HEK293T (cell line): ENCODE measurements around the gene LIN28B.
"Not testable (repeated sequence)": the region's sequence is repeated elsewhere in the genome, so short reads cannot be mapped to it uniquely, and the experiment has no call there.

Experiments used
- CTCF ChIA-PET: fragments of 350-600 bp; formaldehyde crosslinking; extraction: SDS; loops from one replicate; lab custom pipeline; 2021; ENCODE audit warnings: antibody characterized with exemption, inconsistent platforms; lab: Yijun Ruan, JAX
- POLR2A ChIA-PET: fragments of 350-600 bp; formaldehyde crosslinking; extraction: SDS; loops from one replicate; lab custom pipeline; 2020; ENCODE audit warnings: antibody characterized with exemption, inconsistent platforms; lab: Yijun Ruan, JAX
- DNase-seq: peaks from one replicate; pipeline ENCODE4 v3.0.0; 2012; ENCODE audit warnings: mixed read lengths; ENCODE audit errors: extremely low spot score
- ARNT ChIP-seq: fragments of 450-650 bp; IDR thresholded peaks from 2 replicates; pipeline ENCODE4 v1.6.1; 2017; ENCODE audit warnings: mild to moderate bottlenecking
- BHLHE40 ChIP-seq: fragments of 450-650 bp; IDR thresholded peaks from 2 replicates; pipeline ENCODE4 v1.6.1; 2016; ENCODE audit warnings: mild to moderate bottlenecking, moderate library complexity, borderline replicate concordance
- CTBP1 ChIP-seq: fragments of 450-650 bp; IDR thresholded peaks from 2 replicates; pipeline ENCODE4 v1.6.1; 2016; ENCODE audit warnings: borderline replicate concordance
- ELF4 ChIP-seq: fragments of 450-650 bp; IDR thresholded peaks from 2 replicates; pipeline ENCODE4 v1.6.1; 2017; ENCODE audit warnings: antibody characterized with exemption
- FOXA1 ChIP-seq: fragments of 450-650 bp; IDR thresholded peaks from 2 replicates; pipeline ENCODE4 v1.6.1; 2016; ENCODE audit warnings: mild to moderate bottlenecking
- FOXK2 ChIP-seq: fragments of 450-650 bp; IDR thresholded peaks from 2 replicates; pipeline ENCODE4 v1.6.1; 2016; ENCODE audit warnings: mild to moderate bottlenecking
- FOXM1 ChIP-seq: fragments of 450-650 bp; IDR thresholded peaks from 2 replicates; pipeline ENCODE4 v1.6.1; 2017; ENCODE audit warnings: mild to moderate bottlenecking, borderline replicate concordance
- HDGF ChIP-seq: fragments of 450-650 bp; IDR thresholded peaks from 2 replicates; pipeline ENCODE4 v1.6.1; 2017; ENCODE audit warnings: antibody characterized with exemption, borderline replicate concordance
- L3MBTL2 ChIP-seq: fragments of 450-650 bp; conservative IDR thresholded peaks from 2 replicates; pipeline ENCODE4 v1.6.1; 2016; ENCODE audit warnings: mild to moderate bottlenecking
- LEF1 ChIP-seq: fragments of 450-650 bp; IDR thresholded peaks from 2 replicates; pipeline ENCODE4 v1.6.1; 2017; ENCODE audit warnings: mild to moderate bottlenecking, borderline replicate concordance
- NFRKB ChIP-seq: fragments of 450-650 bp; IDR thresholded peaks from 2 replicates; pipeline ENCODE4 v1.6.1; 2016; ENCODE audit warnings: mild to moderate bottlenecking, moderate library complexity
- PKNOX1 ChIP-seq: fragments of 450-650 bp; IDR thresholded peaks from 2 replicates; pipeline ENCODE4 v1.6.1; 2016
- SP1 ChIP-seq: fragments of 450-650 bp; IDR thresholded peaks from 2 replicates; pipeline ENCODE4 v1.6.1; 2017
- SUZ12 ChIP-seq: fragments of 450-650 bp; IDR thresholded peaks from 2 replicates; pipeline ENCODE4 v1.6.1; 2016; ENCODE audit warnings: mild to moderate bottlenecking
- TARDBP ChIP-seq: fragments of 450-650 bp; IDR thresholded peaks from 2 replicates; pipeline ENCODE4 v1.6.1; 2016
- ZNF384 ChIP-seq: fragments of 450-650 bp; IDR thresholded peaks from 2 replicates; pipeline ENCODE4 v1.6.1; 2016

The LIN28B gene

GRCh38 chr6:105066233-105066632 is 109.3 kb downstream of the LIN28B start:
- DNase-seq, result no peak
- POLR2A ChIA-PET, result no interaction called here
- no peak for TF ChIP-seq TARDBP
- no peak for TF ChIP-seq FOXK2
- no peak for TF ChIP-seq FOXA1
- no peak for TF ChIP-seq SUZ12
- TF ChIP-seq ZNF384, result no peak
- no peak for TF ChIP-seq ARNT
- no peak for TF ChIP-seq ELF4
- TF ChIP-seq BHLHE40, result no peak
- TF ChIP-seq FOXM1, result no peak
- CTCF ChIA-PET, result no interaction called here

GRCh38 chr6:105066836-105067235 is 109.9 kb downstream of the LIN28B start:
- DNase-seq, result no peak
- TF ChIP-seq LEF1, result no peak
- TF ChIP-seq BHLHE40, result no peak
- no peak for TF ChIP-seq PKNOX1
- no peak for TF ChIP-seq SUZ12
- TF ChIP-seq NFRKB, result no peak
- TF ChIP-seq TARDBP, result no peak
- TF ChIP-seq FOXK2, result no peak
- TF ChIP-seq ARNT, result no peak
- TF ChIP-seq CTBP1, result no peak
- TF ChIP-seq ELF4, result no peak
- TF ChIP-seq ZNF384, result no peak
- no peak for TF ChIP-seq FOXM1
- TF ChIP-seq SP1, result no peak
- no peak for TF ChIP-seq L3MBTL2
- no peak for TF ChIP-seq FOXA1
- TF ChIP-seq HDGF, result no peak
- ChIA-PET POLR2A (no interaction called here), CTCF (no interaction called here)

DNA sequence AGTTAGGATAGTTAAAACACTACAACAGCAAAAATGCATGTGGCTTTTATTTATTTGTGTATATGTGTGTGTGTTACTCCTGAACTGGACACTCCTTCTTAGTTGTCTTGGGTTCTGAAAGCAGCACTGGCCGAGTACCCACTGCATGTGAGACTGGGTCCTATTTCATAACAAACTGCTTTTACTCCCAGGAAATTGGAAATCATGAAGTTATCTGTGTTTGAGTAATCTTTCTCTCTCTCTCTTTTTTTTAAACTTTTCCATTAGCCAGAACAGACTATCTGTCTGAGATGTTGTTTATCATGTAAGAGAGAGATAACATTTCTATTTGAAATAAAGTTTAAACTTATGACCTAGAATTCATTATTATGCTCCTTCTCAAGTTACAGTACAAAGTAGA is 110.4 kb downstream of the LIN28B start:
- DNase-seq, result no peak
- TF ChIP-seq PKNOX1 (no peak), HDGF (no peak)
- ChIA-PET CTCF (no interaction called here), POLR2A (no interaction called here)

DNA sequence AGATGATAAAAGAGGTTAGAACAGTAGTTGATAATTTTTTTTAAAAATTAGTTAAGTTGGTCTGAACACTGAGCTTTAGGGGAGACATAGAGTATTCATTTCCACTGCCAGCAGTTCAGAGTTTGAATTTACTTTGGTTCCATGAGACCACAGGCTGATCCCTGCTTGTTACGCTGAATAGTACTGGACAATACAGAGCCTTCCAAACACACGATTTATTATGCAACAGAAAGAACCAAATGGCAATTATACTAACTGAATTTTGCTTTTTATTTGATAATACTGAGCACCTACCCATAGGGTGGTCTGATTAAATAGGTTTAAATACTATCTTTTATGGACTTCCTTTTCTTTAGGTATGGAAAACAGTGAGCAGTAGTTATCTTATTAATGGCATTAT is 111.5 kb downstream of the LIN28B start:
- TF ChIP-seq ARNT (no peak), ELF4 (no peak), L3MBTL2 (no peak), CTBP1 (no peak), NFRKB (no peak), SUZ12 (no peak), FOXM1 (no peak), LEF1 (no peak), HDGF (no peak), ZNF384 (no peak)
- CTCF ChIA-PET, result no interaction called here
- no peak for DNase-seq
- POLR2A ChIA-PET, result no interaction called here

- ChIA-PET POLR2A (no interaction called here), CTCF (interaction anchor here (0.7 kb wide), 1 partner anchor 1813 kb away, joined by 3 read pairs; no protein-coding TSS in a partner anchor)
- no peak for TF ChIP-seq LEF1
- no peak for TF ChIP-seq FOXK2
- no peak for TF ChIP-seq SP1
- no peak for TF ChIP-seq ARNT
- no peak for TF ChIP-seq ZNF384
- TF ChIP-seq TARDBP, result no peak
- no peak for TF ChIP-seq FOXA1
- TF ChIP-seq HDGF, result no peak
- no peak for TF ChIP-seq SUZ12
- no peak for TF ChIP-seq CTBP1
- no peak for TF ChIP-seq BHLHE40
- no peak for DNase-seq
Measured at GRCh38 chr6:105069821-105070445, 113.0 kb downstream of the LIN28B start.

DNA sequence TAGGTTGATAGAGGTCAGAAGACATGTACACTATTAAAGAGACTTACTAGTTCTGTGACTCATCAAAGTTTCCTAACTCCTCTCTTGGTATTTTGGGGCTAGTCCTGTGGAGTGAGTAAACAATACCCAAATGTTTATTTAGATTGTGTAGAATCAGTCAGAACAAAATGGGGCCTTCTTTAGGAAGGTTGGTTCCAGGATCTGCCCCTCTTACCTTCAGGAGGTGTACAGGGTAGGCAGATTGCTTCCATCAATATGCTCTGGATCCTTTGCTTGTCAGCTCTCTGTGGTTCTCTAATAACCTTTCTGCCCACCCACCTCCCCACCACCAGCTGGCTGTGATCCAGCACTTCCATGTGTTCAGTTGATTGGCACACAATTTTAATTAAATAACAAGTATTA is 115.9 kb downstream of the LIN28B start:
- POLR2A ChIA-PET, result no interaction called here
- DNase-seq, result no peak
- TF ChIP-seq HDGF, result no peak
- TF ChIP-seq FOXK2, result no peak
- TF ChIP-seq LEF1, result no peak
- TF ChIP-seq ELF4, result no peak
- TF ChIP-seq TARDBP, result no peak
- no peak for TF ChIP-seq ARNT
- no peak for TF ChIP-seq BHLHE40
- no peak for TF ChIP-seq NFRKB
- no peak for TF ChIP-seq FOXA1
- CTCF ChIA-PET, result interaction anchor here (0.5 kb wide), 1 partner anchor 11 kb away, joined by 4 read pairs; no protein-coding TSS in a partner anchor

- ChIA-PET CTCF (interaction anchor here (0.6 to 1.2 kb wide), 2 partner anchors 110 to 289 kb away, joined by 3 to 10 read pairs; no protein-coding TSS in a partner anchor), POLR2A (interaction anchor here (1.2 to 1.3 kb wide), 2 partner anchors 118 to 216 kb away, joined by 3 to 4 read pairs; partner anchors contain the start of gene HACE1)
- DNase-seq, result no peak
- TF ChIP-seq PKNOX1 (peak; percentile 13; the same call in 1 of the 2 replicates), ZNF384 (no peak)
Measured at GRCh38 chr6:105075210-105075609, 118.3 kb downstream of the LIN28B start.

GRCh38 chr6:105076418-105076817 is 119.5 kb downstream of the LIN28B start:
- CTCF ChIA-PET, result interaction anchor here (0.7 to 1.5 kb wide), 2 partner anchors 17 to 118 kb away, joined by 3 read pairs; no protein-coding TSS in a partner anchor
- POLR2A ChIA-PET, result interaction anchor here (1.6 kb wide), 1 partner anchor 118 kb away, joined by 3 read pairs; no protein-coding TSS in a partner anchor
- DNase-seq, result not testable (repeated sequence)
